ENCODE data around the gene CALCA.
"Not testable (repeated sequence)": the region's sequence is repeated elsewhere in the genome, so short reads cannot be mapped to it uniquely, and the experiment has no call there.

The CALCA gene

GRCh38 chr11:14971865-14972580, at the start of gene CALCA:
TSS of gene CALCA (minus strand) at chr11:14972351. CDS start at chr11:14971192, 1,159 bp downstream.
- no peak for DNase-seq (ENCODE audit: low read depth)

- DNase-seq (ENCODE audit: low read depth), result no peak
These were observed 44.0 kb upstream of the CALCA start for GRCh38 chr11:15016200-15016599.

DNA sequence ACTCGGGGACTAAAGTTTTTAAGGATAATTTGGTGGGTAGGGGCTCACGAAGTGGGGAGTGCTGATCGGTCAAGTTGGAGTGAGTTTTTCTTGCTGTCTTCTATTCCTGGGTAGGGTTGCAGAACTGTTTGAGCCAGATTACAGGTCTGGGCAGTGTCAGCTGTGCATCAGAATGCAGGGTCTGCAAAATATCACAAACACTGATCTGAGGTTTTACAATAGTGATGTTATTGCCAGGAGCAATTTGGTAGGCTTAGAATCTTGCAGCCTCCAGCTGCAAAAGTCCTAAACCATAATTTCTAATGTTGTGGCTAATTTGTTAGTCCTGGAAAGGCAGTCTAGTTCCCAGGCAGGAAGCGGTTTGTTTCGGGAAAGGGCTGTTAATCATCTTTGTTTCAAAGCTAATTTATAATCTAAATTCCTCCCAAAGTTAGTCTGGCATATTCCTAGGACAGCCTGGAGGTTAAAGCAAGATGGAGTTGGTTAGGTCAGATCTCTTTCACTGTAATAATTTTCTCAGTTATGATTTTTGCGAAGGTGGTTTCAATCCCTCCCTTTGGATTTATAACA, 39.7 kb upstream of the CALCA start:
- DNase-seq (ENCODE audit: low read depth), result no peak

DNA sequence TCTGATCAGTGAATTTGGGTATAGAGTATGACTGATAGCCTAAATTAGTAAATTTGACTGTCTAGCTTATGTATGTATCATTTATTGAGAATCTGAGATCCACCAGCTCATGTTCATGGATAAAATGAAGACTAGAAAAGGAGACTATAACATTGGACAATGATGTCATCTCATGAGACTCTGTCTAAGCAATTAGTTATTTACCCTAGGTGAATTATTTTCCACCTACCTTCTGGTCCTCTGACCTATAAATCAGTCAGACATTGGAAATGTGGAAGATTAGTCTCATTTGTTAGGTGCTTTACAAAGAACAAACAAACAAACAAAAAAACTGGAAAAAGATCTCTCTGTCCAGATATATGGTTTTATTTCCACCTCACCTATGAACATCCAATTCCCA, 38.7 kb upstream of the CALCA start:
- DNase-seq (ENCODE audit: low read depth), result no peak

GRCh38 chr11:15006139-15006759, 34.1 kb upstream of the CALCA start:
- DNase-seq (ENCODE audit: low read depth), result peak; percentile 22

DNA sequence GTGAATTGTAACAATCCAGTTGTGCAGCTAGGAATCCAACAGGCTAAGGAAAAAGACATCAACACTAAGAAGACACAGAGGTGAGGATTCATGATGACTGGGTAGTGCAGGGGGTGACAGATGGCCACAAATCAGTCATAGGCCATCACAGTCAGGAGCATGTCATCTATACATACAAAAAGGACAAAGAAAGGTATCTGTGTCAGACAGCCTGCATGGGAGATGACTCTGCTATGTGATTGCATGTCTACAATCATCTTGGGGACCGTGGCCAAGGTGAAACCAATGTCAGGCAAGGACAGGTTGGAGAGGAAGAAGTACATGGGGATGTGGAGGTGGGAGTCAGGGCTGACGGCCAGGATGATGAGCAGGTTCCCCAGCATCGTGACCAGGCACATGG, 16.0 kb upstream of the CALCA start:
- not testable (repeated sequence) for DNase-seq (ENCODE audit: low read depth)

DNA sequence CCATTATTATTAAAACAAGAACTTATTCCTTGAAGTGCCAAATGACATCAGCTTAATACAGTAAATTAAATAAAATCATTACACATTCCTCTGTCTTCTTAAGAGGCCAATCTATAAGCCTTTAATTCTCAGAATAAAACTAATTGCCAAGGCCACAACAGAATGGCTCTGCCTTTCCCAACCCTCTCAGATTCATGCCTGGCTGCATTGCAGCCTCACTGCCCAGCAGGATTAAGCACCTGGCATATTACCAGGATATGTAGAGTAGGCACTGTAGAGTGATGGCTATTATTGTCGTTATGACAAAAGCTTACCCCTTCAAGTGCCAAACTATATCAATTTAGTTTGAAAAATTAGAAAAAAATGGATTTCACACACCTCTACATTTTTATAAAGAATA, 9.4 kb upstream of the CALCA start:
- no peak for DNase-seq (ENCODE audit: low read depth)

DNA sequence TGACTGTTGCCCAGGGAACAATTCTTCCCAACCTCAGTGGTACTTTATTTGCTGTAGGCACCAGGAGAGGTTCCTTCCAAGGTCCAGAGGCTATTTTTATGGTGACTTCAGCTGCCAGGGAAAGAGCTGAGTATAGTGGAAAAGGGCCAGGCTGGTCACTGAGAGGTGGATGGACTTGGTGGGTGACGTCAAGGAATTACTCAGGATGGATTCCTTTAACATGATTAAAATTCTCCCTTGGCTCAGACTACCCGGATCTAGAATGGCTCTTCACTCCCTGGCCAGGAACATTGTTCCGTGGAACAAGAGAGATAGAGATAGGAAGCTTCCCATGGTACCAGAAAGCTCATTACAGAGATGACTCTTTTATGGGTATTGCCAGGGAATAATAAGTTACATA, 8.7 kb upstream of the CALCA start:
- DNase-seq (ENCODE audit: low read depth), result no peak

DNA sequence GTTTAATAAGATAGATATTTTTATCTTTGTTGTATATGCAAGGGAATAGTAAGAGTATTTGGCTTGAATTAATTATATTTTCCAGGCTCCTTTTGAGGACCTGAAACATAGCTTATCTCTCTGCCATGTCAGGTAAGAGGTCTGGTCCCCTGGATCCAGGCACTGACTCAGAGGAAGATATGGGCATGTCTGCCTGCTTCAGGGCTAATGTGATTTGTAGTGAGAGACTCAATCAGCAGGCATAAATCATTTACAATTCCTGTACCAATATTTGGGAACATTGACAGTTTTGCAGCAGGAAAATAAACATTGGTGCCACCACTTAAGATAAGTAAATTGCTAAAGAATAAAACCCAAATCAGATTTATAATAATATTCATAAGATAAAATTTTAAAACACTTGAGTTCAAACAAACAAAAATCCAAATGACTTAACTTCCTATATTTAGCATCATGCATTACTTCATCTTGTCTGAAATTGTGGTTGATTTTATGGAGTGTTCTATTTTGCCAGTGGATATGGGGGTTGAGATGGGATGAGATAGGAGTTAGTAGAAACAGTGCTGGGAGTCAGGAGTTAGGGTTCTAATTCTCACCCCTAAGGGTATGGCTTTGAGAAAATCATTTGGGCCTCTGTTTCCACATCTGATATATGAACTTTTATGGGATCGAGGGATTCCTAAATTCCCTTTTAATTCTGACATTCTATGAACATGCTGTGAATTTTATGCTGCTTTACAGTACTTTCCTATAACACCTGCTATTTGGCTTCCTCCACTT, 5.1 kb upstream of the CALCA start:
- DNase-seq (ENCODE audit: low read depth), result no peak

DNA sequence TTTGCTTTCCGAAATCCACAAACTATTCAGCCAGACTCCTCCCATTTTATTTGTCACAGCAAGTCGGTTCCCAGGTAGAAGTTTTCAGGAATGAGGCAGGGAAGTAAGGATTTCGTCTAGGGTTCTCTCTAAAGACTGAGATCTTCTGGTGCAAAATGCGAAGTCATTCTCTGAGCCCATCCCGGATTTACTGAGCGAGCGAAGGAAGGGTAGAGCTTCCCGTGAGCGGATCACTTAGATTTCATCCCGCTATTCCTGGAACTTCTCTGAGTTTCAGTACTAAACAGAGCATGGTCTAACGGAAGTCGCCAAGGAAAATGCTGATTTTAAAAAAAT, 3.1 kb upstream of the CALCA start:
- DNase-seq (ENCODE audit: low read depth), result no peak

GRCh38 chr11:14974515-14975251, 2.5 kb upstream of the CALCA start:
- DNase-seq (ENCODE audit: low read depth), result no peak

- no peak for DNase-seq (ENCODE audit: low read depth)
These were observed 1.7 kb upstream of the CALCA start for GRCh38 chr11:14973621-14974514.

GRCh38 chr11:14972581-14973495, 687 bp upstream of the CALCA start:
- no peak for DNase-seq (ENCODE audit: low read depth)

DNA sequence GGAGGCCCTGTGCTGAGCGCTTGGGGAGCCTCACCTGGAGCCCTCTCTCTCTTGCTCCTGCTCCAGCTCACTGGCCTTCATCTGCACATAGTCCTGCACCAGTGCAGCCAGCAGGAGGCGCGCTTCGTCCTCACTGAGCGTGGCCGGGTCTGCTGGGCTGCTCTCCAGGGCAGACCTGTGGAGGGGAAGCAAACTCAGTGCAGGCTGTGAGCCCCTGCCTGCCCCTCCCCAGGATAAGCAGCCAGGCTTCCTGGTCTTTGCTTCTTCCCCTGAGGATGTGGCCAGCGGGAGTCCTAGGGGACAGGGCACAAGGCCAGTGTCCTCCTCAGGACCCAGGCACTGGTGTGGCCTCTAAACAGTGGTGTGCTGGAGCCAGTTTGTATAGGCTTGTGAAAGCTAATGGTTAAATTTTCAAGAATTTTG, 2.2 kb downstream of the CALCA start:
- DNase-seq (ENCODE audit: low read depth), result no peak

DNA sequence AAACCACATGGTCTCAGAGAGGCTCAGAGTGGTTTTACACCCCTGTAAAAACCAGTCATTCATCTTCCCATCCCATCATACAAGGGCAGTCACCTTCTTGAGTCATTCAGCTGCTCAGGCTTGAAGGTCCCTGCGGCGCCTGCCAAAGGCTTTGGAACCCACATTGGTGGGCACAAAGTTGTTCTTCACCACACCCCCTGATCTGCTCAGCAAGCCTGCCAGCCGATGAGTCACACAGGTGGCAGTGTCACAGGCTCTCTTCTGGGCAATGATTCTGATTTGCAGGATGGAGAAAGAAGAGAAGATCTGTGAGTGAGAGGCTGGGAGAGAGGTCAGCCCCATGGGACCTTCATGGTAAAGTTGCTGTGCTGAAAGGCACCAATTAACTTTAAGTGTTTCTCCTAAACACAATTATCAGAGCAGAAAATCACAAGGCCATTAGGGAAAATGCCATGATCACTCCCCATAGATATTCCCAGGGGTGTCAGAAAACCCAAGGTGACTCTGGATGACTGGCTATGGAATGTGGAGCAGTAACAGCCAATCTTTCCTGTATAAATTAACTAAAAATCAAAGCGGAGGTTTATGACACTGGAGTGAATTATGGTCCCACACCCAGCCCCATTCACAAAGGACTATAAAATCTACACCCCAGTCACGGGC, 4.4 kb downstream of the CALCA start:
- DNase-seq (ENCODE audit: low read depth), result no peak

DNA sequence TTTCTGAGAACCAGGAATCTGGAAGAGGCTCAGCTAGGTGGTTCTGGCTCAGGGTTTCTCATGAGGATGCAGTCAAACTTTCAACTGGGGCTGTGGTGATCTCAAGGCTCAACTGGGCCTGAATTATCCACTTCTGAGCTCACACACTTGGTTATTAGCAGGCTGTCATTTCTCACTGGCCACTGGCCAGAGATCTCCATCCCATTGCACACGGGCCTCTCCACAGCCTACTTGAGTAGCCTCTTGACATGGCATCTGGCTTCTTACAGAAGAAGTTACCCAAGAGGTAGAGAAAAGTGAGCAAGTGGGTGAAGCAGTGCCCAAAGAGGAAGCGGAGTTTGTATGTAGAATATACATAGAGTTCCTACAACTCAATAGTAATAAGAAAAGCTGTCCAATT, 16.0 kb downstream of the CALCA start:
- no peak for DNase-seq (ENCODE audit: low read depth)

GRCh38 chr11:14954581-14954980, 17.6 kb downstream of the CALCA start:
- no peak for DNase-seq (ENCODE audit: low read depth)

GRCh38 chr11:14953904-14954303, 18.2 kb downstream of the CALCA start:
- DNase-seq (ENCODE audit: low read depth), result no peak

DNA sequence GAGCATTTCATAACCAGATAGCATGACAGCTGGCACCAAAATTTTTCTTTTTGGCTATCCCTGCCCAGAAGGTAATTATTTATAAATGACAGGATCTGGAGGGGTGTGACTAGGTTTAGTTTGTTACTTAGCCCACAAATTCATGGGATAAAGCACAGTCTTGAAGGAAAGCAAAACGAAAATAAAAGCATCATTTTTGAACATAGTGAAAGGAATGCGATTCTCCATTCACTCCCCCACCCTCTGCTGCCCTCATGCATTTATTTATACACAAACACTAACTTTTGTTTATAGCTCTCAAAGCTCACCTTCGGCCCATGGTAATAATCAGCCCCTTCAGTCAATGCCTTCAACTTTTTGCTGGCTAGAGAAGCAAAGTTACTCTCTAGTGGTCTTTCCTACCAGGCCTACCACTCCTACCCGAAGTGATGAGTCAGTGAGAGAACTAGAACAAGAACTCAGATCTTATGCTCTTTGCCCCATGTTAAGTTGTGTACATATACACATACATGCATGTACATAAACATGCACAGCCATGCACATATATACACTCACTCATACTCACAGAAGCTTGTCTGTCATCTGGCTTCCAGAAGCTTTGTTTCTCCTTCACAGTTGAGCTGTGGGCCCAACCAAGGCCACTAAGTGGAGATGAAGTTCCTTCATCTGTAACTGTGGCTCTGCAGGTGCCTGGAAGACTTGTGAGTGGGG, 22.6 kb downstream of the CALCA start:
- DNase-seq (ENCODE audit: low read depth), result no peak
